Lower leg skin (tissue), 4 donors: ENCODE results near the gene ZDHHC14. TPM values are rescaled to one million over a fixed set of nuclear protein-coding genes. Genes with fewer than 3 reads are reported as not detected.
A peak's percentile ranks its signal among the peaks of the same experiment; 100 is the strongest.
"Not testable (repeated sequence)": the region's sequence is repeated elsewhere in the genome, so short reads cannot be mapped to it uniquely, and the experiment has no call there.

Experiments used
- DNase-seq, 2 donors: peaks; one replicate each; pipeline ENCODE4 v3.0.0-alpha.2; 2019; ENCODE audit warnings: low spot score in 2 of 2
- H3K4me3 ChIP-seq: fragments of 200-600 bp; sonication (generic); 2 replicates; pipeline ENCODE4 v1.5.1; 2017; ENCODE audit warnings: mild to moderate bottlenecking, low read depth; ENCODE audit not compliant: poor library complexity, severe bottlenecking
- POLR2A ChIP-seq, 2 donors: fragments of 450-650 bp; IDR thresholded peaks; one replicate each; pipeline ENCODE4 v1.6.1; 2016 to 2017; ENCODE audit warnings: antibody characterized with exemption in 2 of 2, mild to moderate bottlenecking in 1 of 2, moderate library complexity in 1 of 2
- WGBS, 2 donors: methylation state at CpG; one replicate each; pipeline ENCODE4 v1.1.5; 2018; 5-methylcytosine and 5-hydroxymethylcytosine counted together
- intact Hi-C: fragments of 100-400 bp; cut with DNase I; formaldehyde crosslinking; loops from one replicate; pipeline ENCODE4 v1.15.0; 2023; ENCODE audit warnings: low total_unique reads
- total RNA-seq, 4 donors: library from RNA; depleted of rRNA; stranded (reverse); fragments of >200 nt; gene quantifications; one replicate each; pipeline ENCODE4 v1.1.0, GENCODE V29; 2016
- TF ChIP-seq, protein P1 (sequence below), 3 donors: fragments of 450-650 bp; IDR thresholded peaks; one replicate each; pipeline ENCODE4 v1.5.1; 2016; ENCODE audit warnings: antibody characterized with exemption in 3 of 3, mild to moderate bottlenecking in 3 of 3, moderate library complexity in 2 of 3

The ZDHHC14 gene
- total RNA-seq, 4 donors from 2014 or later: 4.5 to 8.3 (median 6.1) TPM

DNA sequence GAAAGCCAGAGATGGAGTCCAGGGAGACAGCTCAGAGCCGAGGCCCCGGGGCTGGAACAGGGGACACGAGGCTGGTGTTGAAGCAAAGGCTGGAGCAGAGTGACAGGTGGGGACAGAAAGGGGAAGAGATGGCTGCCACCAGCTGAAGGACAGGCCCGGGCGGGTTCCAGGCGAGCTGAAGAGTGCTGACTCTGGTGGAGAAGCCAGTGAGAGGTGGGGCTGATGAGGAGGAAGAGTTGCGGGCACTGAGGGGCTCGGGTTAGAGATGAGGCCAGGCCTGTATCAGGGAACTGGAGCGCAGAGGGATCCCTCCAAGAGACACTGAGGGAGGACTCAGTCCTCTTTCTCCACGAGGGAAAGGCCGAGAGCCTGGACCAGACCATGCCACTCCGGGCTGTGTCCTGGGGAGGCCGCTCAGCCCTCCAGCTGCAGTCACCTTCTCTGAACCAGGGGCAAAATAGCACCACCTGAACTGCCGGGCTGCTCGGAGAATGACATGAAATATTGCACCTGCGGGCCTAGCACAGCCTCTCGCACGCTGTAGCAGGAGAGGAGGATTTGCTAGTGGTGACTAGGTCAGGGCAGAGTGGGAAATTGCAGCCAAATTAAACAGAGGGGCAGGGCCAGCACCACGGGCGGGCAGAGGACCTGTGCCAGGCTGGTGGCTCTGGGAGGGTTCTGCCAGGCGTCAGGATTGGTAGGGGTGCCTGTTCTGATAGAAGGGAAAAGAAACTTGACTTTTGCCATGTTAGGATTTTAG is 175.9 kb downstream of the ZDHHC14 start:
- peak in 1 of 2 donors; percentile 76 for DNase-seq
- TF ChIP-seq, protein P1, sequence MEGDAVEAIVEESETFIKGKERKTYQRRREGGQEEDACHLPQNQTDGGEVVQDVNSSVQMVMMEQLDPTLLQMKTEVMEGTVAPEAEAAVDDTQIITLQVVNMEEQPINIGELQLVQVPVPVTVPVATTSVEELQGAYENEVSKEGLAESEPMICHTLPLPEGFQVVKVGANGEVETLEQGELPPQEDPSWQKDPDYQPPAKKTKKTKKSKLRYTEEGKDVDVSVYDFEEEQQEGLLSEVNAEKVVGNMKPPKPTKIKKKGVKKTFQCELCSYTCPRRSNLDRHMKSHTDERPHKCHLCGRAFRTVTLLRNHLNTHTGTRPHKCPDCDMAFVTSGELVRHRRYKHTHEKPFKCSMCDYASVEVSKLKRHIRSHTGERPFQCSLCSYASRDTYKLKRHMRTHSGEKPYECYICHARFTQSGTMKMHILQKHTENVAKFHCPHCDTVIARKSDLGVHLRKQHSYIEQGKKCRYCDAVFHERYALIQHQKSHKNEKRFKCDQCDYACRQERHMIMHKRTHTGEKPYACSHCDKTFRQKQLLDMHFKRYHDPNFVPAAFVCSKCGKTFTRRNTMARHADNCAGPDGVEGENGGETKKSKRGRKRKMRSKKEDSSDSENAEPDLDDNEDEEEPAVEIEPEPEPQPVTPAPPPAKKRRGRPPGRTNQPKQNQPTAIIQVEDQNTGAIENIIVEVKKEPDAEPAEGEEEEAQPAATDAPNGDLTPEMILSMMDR (IDR thresholded peaks at IDR 0.05): no peak
- no peak for TF ChIP-seq POLR2A (IDR thresholded peaks at IDR 0.05)
- 73 to 78% methylated on average over 21 of the region's 21 CpGs for WGBS, 2 donors
- no peak overlapping the region for H3K4me3 ChIP-seq
- intact Hi-C loops: no loop called here

DNA sequence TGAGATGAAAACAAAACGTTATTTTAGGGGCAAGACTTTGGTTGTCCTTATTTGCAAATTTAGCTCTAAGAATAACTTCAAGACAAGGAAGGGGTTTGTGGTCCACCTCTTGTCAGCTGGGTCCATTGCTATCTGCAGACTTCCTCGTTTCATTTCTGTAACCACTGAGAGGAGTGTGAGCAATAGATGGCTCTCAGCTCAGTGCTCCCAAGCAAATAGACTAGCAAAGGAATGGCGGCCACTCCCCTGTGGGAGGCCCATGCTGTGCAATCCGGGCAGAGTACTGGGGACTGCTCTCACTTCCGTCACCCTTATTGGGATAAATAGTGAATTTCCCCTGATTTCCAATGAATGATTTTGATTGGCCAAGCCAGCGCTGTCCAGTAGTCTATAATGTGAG is 176.6 kb downstream of the ZDHHC14 start:
- WGBS, 2 donors: 90 to 91% methylated on average over 6 of the region's 6 CpGs
- H3K4me3 ChIP-seq: no peak overlapping the region
- intact Hi-C loops: no loop called here
- no peak for TF ChIP-seq POLR2A (IDR thresholded peaks at IDR 0.05)
- TF ChIP-seq, protein P1 (IDR thresholded peaks at IDR 0.05): no peak
- no peak for DNase-seq

DNA sequence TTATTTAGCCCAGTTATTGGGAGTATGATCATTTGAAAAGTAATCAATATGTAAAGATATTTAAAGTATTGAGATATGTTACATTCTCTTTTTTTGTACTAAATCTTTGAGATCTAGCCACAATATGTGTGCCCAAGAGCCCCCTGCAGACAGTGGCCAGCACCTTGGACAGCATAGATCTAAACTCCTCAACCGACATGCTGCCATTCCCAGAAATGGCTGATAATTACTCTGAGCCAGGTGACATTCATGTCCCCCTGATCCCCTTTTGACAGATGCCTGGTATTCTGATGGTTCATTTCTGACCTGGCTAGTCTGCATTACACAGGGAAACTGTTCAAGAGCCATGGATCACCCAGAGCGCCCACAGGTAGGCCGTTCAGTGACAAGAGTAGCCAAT is 177.1 kb downstream of the ZDHHC14 start:
- 95 to 100% methylated on average over 3 of the region's 3 CpGs for WGBS, 2 donors
- H3K4me3 ChIP-seq: no peak overlapping the region
- peak in 1 of 2 donors; percentile 68 for DNase-seq
- TF ChIP-seq, protein P1 (IDR thresholded peaks at IDR 0.05): no peak
- TF ChIP-seq POLR2A (IDR thresholded peaks at IDR 0.05): no peak
- intact Hi-C loops: no loop called here

DNA sequence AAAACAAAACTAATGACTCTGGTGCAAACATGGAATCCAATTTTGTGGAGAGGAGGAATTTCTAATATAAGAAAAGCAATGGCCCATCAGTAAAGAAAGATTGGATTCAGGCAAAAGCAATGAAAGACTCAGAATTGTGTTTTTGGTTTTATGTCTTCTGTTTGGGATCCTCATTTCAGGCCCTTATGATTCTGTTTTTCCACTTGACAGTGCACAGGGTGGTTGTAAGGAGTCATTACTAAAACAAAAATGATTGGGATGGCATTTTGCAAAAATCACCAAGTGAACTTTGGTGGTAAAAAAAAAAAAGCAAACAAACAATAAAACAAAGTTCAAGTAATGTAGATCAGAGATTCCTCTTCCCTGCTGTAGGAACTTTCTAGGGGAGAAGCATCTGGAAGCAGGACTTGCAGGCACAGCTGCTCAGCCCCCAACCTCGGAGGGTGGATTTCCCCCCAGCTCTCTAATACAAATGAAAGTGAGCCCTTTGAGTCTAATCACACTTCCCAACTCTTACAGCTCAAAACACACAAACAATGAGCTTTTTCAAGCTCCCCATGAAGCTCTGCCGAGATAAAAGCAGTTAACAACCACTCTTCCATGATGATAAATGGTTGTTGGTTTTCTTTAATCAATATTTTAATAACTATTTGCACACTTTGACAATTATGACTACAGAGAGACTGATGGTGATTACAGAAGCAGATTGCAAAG is 177.7 kb downstream of the ZDHHC14 start:
- intact Hi-C loops: no loop called here
- DNase-seq: no peak
- TF ChIP-seq, protein P1 (IDR thresholded peaks at IDR 0.05): no peak
- no peak for TF ChIP-seq POLR2A (IDR thresholded peaks at IDR 0.05)
- 34 to 48% methylated on average over 2 of the region's 2 CpGs for WGBS, 2 donors
- no peak overlapping the region for H3K4me3 ChIP-seq

DNA sequence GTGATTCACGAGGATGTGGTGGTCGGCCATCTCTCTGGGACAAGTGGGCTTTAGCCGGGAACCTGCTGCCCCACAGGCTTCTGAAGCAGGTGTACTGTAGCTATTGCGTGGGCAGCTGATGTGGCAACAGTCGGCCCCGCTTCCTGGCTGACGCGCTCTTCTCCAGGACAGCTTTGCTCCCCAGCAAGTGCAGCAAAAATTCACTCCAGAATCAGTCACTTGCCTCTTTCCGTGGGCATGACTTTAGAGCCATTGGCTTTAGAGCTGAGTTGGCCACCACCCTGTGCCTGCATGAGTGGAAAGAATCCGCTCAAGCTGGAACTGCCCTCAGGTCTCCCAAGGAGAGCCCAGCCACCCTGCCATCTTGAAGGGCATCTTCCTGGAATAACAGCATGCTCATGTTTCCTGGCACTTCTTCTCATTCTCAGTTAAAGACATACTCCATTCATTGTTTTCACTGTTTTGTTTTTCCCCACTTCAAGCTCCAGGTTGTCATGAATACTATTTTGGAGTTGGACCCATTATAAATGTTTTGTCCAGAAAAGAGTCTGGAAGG is 178.3 kb downstream of the ZDHHC14 start:
- TF ChIP-seq, protein P1 (IDR thresholded peaks at IDR 0.05): no peak
- TF ChIP-seq POLR2A (IDR thresholded peaks at IDR 0.05): no peak
- WGBS, 2 donors: 84 to 87% methylated on average over 10 of the region's 10 CpGs
- H3K4me3 ChIP-seq: no peak overlapping the region
- intact Hi-C loops: no loop called here
- DNase-seq: peak in 1 of 2 donors; percentile 72

DNA sequence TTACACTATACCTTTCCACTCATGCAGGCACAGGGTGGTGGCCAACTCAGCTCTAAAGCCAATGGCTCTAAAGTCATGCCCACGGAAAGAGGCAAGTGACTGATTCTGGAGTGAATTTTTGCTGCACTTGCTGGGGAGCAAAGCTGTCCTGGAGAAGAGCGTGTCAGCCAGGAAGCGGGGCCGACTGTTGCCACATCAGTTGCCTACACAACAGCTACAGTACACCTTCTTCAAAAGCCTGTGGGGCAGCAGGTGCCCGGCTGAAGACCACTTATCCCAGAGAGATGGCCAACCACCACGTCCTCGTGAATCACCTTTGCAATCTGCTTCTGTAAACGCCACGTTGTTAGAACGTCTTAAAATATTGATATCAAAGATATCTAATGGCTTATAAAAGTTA is 179.1 kb downstream of the ZDHHC14 start:
- intact Hi-C loops, H3K4me3 ChIP-seq: not testable (repeated sequence)
- 93 to 95% methylated on average over 10 of the region's 10 CpGs for WGBS, 2 donors
- DNase-seq: peak in 1 of 2 donors; percentile 69
